Coronary artery (tissue), 2 donors: ENCODE results near the gene APOBEC3B.

ENCODE experiments used
- DNase-seq: peaks from one replicate; pipeline ENCODE4 v3.0.0-alpha.2; 2017; ENCODE audit warnings: low spot score
- H3K27ac ChIP-seq, 2 donors: fragments of 200-600 bp; sonication (generic); one replicate each; pipeline ENCODE4 v1.5.1; 2016 to 2019
- H3K4me3 ChIP-seq: fragments of 200-600 bp; sonication (generic); 2 replicates; pipeline ENCODE4 v1.5.1; 2016; ENCODE audit warnings: mild to moderate bottlenecking, moderate library complexity
- TF ChIP-seq, protein P1 (sequence below): fragments of 200-600 bp; sonication (generic); IDR thresholded peaks from one replicate; pipeline ENCODE4 v1.5.1; 2019; ENCODE audit warnings: antibody characterized with exemption

APOBEC3B gene

DNA sequence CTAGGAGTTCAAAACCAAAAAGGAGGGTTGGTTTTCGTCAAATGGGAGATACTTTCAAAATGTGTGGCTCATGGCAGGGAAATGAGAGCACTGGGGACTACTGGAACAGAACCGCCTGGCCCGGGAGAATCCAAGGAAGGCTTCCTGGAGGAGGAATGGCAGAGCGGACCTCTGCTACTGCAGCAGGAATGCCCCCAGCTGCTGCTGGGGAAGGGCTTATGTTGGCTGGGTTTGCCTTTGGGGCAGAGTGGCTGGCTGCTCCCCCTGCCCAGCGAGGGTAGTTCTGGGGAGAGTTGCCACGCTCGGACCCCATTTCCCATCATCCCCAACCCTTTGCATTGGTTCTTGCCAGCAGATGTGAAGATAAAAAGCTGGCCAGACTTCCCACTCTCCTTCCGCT, 35.4 kb upstream of the APOBEC3B start:
- H3K4me3 ChIP-seq: no peak overlapping the region
- peak; percentile 57 for DNase-seq
- TF ChIP-seq, protein P1, sequence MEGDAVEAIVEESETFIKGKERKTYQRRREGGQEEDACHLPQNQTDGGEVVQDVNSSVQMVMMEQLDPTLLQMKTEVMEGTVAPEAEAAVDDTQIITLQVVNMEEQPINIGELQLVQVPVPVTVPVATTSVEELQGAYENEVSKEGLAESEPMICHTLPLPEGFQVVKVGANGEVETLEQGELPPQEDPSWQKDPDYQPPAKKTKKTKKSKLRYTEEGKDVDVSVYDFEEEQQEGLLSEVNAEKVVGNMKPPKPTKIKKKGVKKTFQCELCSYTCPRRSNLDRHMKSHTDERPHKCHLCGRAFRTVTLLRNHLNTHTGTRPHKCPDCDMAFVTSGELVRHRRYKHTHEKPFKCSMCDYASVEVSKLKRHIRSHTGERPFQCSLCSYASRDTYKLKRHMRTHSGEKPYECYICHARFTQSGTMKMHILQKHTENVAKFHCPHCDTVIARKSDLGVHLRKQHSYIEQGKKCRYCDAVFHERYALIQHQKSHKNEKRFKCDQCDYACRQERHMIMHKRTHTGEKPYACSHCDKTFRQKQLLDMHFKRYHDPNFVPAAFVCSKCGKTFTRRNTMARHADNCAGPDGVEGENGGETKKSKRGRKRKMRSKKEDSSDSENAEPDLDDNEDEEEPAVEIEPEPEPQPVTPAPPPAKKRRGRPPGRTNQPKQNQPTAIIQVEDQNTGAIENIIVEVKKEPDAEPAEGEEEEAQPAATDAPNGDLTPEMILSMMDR: no peak

GRCh38 chr22:38947321-38948140, 34.6 kb upstream of the APOBEC3B start:
- Histone ChIP-seq H3K4me3 (no peak overlapping the region), H3K27ac (no peak overlapping the region)
- DNase-seq: peak; percentile 64
- TF ChIP-seq, protein P1: no peak

More for the DNA sequence above, 35.4 kb upstream of the APOBEC3B start:
- H3K27ac ChIP-seq: no peak overlapping the region

DNA sequence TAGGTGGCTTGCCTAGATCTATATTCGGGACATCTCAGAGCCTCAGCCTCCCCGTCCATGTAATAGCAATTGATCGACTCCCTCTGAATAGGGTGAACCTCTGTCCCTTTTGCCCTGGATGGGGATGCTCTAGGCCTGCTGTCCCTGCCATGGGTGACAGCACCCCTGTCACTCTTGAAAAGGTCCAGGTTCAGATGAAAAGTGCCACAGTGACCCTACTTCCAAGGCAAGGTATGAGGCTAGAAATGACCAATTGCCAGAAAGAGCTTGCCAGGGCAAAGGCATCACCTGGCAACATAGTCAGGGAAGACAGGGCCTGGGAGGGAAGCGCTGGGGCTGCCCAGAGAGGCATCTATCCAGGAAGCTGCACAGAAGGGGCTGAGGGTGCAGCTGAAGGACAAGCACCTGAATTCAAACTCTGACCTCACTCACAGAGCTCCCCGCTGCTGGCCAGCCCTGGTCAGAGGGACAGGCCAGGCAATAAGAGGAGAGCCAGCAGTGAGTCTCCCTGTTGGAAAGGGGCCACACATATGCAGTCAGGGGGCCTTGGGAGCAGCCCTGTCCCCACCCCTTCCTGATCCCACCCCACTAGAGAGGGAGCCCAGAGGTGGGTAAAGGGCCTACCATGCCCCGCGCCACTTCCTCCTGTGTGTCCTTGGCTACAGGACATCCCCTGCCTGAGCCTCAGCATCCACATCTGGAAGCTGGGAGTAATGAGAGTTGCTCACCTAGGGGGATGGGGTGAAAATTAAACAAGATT, 33.8 kb upstream of the APOBEC3B start:
- DNase-seq: no peak
- Histone ChIP-seq H3K27ac (no peak overlapping the region), H3K4me3 (no peak overlapping the region)
- TF ChIP-seq, protein P1: no peak

GRCh38 chr22:38949889-38950405, 32.2 kb upstream of the APOBEC3B start:
- no peak overlapping the region for H3K4me3 ChIP-seq
- TF ChIP-seq, protein P1: no peak
- H3K27ac ChIP-seq: no peak overlapping the region
- no peak for DNase-seq

- no peak overlapping the region for H3K27ac ChIP-seq
Observed at GRCh38 chr22:38950527-38951295, 31.4 kb upstream of the APOBEC3B start.

DNA sequence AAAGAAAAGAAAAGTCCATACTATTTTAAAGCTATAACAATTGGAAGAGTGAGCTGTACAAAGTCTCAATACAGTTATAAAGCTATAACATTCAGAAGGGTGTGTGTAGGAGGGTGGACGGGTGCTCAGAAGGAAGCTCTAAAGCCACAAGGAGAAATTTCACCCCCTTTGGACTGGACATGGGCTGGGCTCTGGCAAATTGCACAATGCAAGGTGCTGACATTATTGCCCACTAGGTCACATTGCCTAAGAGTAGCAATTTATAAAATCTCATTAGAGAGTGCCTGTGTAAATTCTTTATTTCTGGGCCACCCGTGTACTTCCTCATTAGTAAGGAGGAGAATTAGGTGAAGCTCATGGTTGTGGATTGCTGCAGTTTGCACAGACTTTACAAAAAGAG, 30.4 kb upstream of the APOBEC3B start:
- no peak overlapping the region for H3K27ac ChIP-seq
- no peak overlapping the region for H3K4me3 ChIP-seq
- TF ChIP-seq, protein P1: no peak
- DNase-seq: no peak

More at GRCh38 chr22:38950527-38951295, 31.4 kb upstream of the APOBEC3B start:
- no peak for DNase-seq
- H3K4me3 ChIP-seq: no peak overlapping the region
- TF ChIP-seq, protein P1: no peak
